Measurements from ENCODE around the gene CCDC106. TPM values are rescaled to one million over a fixed set of nuclear protein-coding genes. Genes with fewer than 3 reads are reported as not detected.

The CCDC106 gene
- total RNA-seq, 1 experiment from 2014 or later = 47.8 TPM

DNA sequence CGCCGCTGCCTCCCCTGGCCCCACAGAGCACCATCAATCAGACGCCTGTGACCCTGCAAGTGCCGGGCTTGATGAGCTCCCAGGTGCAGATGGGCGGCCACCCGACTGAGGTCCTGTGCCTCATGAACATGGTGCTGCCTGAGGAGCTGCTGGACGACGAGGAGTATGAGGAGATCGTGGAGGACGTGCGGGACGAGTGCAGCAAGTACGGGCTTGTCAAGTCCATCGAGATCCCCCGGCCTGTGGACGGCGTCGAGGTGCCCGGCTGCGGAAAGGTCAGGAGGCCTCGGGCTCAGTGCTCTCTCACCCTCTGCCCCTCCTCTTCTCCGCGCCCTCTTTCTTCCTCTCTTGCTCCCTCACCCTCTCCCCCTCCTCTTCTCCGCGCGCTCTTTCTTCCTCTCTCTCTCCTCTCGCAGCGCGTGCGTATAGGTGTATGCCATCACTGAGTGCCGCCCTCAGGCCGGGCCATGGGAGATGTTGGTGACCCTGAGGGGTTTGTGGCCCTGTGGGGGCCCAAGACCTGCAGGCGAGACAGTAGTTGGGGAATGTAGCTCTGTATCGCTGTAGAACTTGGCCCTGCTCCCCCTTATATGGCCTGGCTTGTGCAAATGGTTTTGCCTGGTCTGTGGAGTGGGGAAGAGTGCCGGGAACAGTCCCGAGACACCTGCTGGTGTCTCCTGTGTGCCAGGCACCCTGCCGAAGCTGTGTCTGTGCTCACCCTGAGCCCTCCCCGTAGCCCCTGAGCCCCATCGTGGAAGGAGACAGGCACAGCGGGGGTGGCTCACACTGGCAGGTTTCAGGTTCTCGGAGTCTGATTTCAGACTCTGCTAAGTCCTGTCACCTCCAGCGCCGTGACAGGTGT, 21.6 kb downstream of the CCDC106 start:
- Histone ChIP-seq H3K27me3 (ENCODE audit: control insufficient read depth, insufficient read depth, low read length) (no peaks in the 10 kb centered on the region), H3K4me3 (ENCODE audit: low read depth in 2 of 2, low read length in 2 of 2) (no peak overlapping the region), H3K9me3 (ENCODE audit: control insufficient read depth, insufficient read depth, low read depth, low read length) (no peaks in the 10 kb centered on the region), H3K4me1 (ENCODE audit: control insufficient read depth, insufficient read depth, low read length) (peaks cover 78% of the 10 kb centered on the region), H3K27ac (ENCODE audit: low read length) (peak overlapping the region; percentile 96), H3K36me3 (ENCODE audit: control insufficient read depth, insufficient read depth, low read length) (peaks cover 20% of the 10 kb centered on the region)
- TF ChIP-seq POLR2AphosphoS5 (IDR thresholded peaks at IDR 0.05; ENCODE audit: low read depth, low read length) (peak; percentile 20; the same call in 1 of the 2 replicates), SIN3A (IDR thresholded peaks at IDR 0.05; ENCODE audit: borderline replicate concordance, insufficient read depth, low read depth, low read length) (0 out of 2 replicates have a peak, but pooled peaks have one; percentile 22)
- TF ChIP-seq, protein P1, sequence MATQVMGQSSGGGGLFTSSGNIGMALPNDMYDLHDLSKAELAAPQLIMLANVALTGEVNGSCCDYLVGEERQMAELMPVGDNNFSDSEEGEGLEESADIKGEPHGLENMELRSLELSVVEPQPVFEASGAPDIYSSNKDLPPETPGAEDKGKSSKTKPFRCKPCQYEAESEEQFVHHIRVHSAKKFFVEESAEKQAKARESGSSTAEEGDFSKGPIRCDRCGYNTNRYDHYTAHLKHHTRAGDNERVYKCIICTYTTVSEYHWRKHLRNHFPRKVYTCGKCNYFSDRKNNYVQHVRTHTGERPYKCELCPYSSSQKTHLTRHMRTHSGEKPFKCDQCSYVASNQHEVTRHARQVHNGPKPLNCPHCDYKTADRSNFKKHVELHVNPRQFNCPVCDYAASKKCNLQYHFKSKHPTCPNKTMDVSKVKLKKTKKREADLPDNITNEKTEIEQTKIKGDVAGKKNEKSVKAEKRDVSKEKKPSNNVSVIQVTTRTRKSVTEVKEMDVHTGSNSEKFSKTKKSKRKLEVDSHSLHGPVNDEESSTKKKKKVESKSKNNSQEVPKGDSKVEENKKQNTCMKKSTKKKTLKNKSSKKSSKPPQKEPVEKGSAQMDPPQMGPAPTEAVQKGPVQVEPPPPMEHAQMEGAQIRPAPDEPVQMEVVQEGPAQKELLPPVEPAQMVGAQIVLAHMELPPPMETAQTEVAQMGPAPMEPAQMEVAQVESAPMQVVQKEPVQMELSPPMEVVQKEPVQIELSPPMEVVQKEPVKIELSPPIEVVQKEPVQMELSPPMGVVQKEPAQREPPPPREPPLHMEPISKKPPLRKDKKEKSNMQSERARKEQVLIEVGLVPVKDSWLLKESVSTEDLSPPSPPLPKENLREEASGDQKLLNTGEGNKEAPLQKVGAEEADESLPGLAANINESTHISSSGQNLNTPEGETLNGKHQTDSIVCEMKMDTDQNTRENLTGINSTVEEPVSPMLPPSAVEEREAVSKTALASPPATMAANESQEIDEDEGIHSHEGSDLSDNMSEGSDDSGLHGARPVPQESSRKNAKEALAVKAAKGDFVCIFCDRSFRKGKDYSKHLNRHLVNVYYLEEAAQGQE (IDR thresholded peaks at IDR 0.05; ENCODE audit: insufficient read depth in 1 of 2, low read depth in 2 of 2, low read length in 1 of 2) = no peak
- intact Hi-C loops (cut with micrococcal nuclease; ENCODE audit: unreplicated experiment) (no loop called here), in situ Hi-C loops (cut with HindIII; ENCODE audit: low pct_unique_long_range_greater_than_20kb, low sequenced_read_pairs) (no loop called here)
- DNase-seq (ENCODE audit: low read depth, low spot score) (no peak), ATAC-seq (peak; percentile 4)
- ChIA-PET CTCF (no interaction called here), POLR2A (interaction anchor here (1.1 to 1.8 kb wide), 2 partner anchors 13 to 15 kb away, joined by 3 to 5 read pairs; partner anchors contain the start of gene U2AF2)
- BruUV-seq (replicated peaks) = no TSS peak

DNA sequence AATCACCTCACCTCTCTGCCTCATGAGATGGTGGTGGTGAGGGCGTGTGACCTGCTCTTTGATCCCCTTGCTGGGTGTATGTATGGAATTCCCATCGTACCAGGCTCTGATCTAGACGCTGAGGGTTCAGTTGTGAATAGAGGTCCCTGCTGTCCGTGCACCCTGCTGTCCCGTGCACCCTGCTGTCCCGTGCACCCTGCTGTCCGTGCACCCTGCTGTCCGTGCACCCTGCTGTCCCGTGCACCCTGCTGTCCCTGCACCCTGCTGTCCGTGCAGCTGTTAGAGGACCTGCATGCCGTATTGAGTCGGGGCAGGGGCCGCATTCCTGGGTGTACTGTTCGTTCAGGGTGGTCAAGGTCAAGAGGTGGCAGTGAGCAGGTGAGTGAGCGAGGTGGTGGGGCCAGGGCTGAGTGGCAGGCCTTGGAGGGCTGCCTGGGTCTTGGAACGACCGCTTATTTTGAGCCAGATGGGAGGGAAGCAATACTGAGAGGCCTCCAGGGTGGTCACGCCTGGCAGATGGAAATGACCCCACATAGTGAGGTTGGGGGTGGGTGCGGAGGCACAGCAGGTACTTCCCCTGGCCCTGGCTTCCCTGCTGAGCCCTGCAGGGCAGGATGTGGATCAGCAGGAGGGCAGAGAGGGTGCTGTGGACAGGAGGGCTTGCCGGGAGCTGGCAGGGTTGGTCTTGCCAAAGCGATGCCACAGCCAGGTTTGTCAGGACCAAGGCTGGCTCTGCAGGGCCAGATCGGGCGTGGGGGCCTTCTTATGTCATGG, 22.5 kb downstream of the CCDC106 start:
- TF ChIP-seq POLR2AphosphoS5 (IDR thresholded peaks at IDR 0.05; ENCODE audit: low read depth, low read length) (peak; percentile 85), TCF7L2 (IDR thresholded peaks at IDR 0.05; ENCODE audit: low read depth, low read length) (peak; percentile 96), SIN3A (IDR thresholded peaks at IDR 0.05; ENCODE audit: borderline replicate concordance, insufficient read depth, low read depth, low read length) (no peak)
- TF ChIP-seq, protein P1 (IDR thresholded peaks at IDR 0.05; ENCODE audit: insufficient read depth in 1 of 2, low read depth in 2 of 2, low read length in 1 of 2) = peak in 1 of 2 experiments; percentile 65; a peak in 1 of 4 replicates
- peaks cover 78% of the 10 kb centered on the region for H3K4me1 ChIP-seq (ENCODE audit: control insufficient read depth, insufficient read depth, low read length)
- peak overlapping the region in 1 of 2 experiments; percentile 5; a peak in 1 of 4 replicates for H3K4me3 ChIP-seq (ENCODE audit: low read depth in 2 of 2, low read length in 2 of 2)
- H3K36me3 ChIP-seq (ENCODE audit: control insufficient read depth, insufficient read depth, low read length) = peaks cover 20% of the 10 kb centered on the region
- ChIA-PET CTCF (interaction anchor here (1.0 kb wide), 1 partner anchor 16 kb away, joined by 3 read pairs; no protein-coding TSS in a partner anchor), POLR2A (interaction anchor here (1.1 to 1.8 kb wide), 2 partner anchors 14 to 16 kb away, joined by 3 to 5 read pairs; partner anchors contain the start of gene U2AF2)
- intact Hi-C loops (cut with micrococcal nuclease; ENCODE audit: unreplicated experiment) = no loop called here
- ATAC-seq (peak; percentile 86), DNase-seq (ENCODE audit: low read depth, low spot score) (no peak)
- BruUV-seq (replicated peaks) = no TSS peak
- no peaks in the 10 kb centered on the region for H3K9me3 ChIP-seq (ENCODE audit: control insufficient read depth, insufficient read depth, low read depth, low read length)
- H3K27ac ChIP-seq (ENCODE audit: low read length) = peak overlapping the region; percentile 96
- in situ Hi-C loops (cut with HindIII; ENCODE audit: low pct_unique_long_range_greater_than_20kb, low sequenced_read_pairs) = no loop called here
- H3K27me3 ChIP-seq (ENCODE audit: control insufficient read depth, insufficient read depth, low read length) = no peaks in the 10 kb centered on the region
